Left lung (tissue), 10 donors: ENCODE data around the gene COBL. TPM values are rescaled to one million over a fixed set of nuclear protein-coding genes. Genes with fewer than 3 reads are reported as not detected.

Experiments used
- ATAC-seq: fragments of 200-7000 bp; cut with Tn5 transposase; one replicate; pipeline ENCODE4 v1.9.1; 2020; ENCODE audit warnings: moderate library complexity
- DNase-seq, 4 donors: peaks; one replicate each; pipeline ENCODE4 v3.0.0-alpha.2; 2013 to 2020
- H3K27ac ChIP-seq, 2 donors: fragments of 200-600 bp; sonication (generic) in 1 of 2; one replicate each; pipeline versions ENCODE4 v1.5.0 to v1.8.0; 2020 to 2021
- H3K27me3 ChIP-seq, 2 donors: fragments of 200-600 bp; sonication (generic) in 1 of 2; one replicate each; pipeline versions ENCODE4 v1.5.0 to v1.8.0; 2020 to 2021
- H3K36me3 ChIP-seq, 2 donors: fragments of 200-600 bp; sonication (generic) in 1 of 2; one replicate each; pipeline versions ENCODE4 v1.5.0 to v1.8.0; 2020 to 2021
- H3K4me1 ChIP-seq, 2 donors: fragments of 200-600 bp; one replicate each; pipeline ENCODE4 v1.8.0; 2021
- H3K4me3 ChIP-seq, 2 donors: fragments of 200-600 bp; sonication (generic) in 1 of 2; one replicate each; pipeline versions ENCODE4 v1.5.0 to v1.8.0; 2020 to 2021; ENCODE audit warnings: mild to moderate bottlenecking in 1 of 2
- H3K9me3 ChIP-seq, 2 donors: fragments of 200-600 bp; sonication (generic) in 1 of 2; one replicate each; pipeline versions ENCODE4 v1.5.0 to v1.8.0; 2020 to 2021
- intact Hi-C, 2 donors: fragments of 100-400 bp; cut with DNase I; formaldehyde crosslinking; loops; one replicate each; pipeline versions ENCODE4 v1.11.2 to v1.14.2; 2022
- polyA plus RNA-seq, 6 donors: library from polyadenylated mRNA; unstranded; fragments of 120-200 nt; gene quantifications; one replicate each; pipeline ENCODE4 v1.2.1, GENCODE V29; 2013; ENCODE audit not compliant: insufficient read length in 6 of 6
- total RNA-seq, 2 donors: library from RNA; stranded (reverse); fragmentation: NEBNext Ultra II Directional; extraction: Animal tissue kit (Norgen Biotek cat#: 25700); gene quantifications; one replicate each; pipeline ENCODE4 v1.2.1, GENCODE V29; 2021
- TF ChIP-seq, protein P1 (sequence below), 2 donors: fragments of 200-600 bp; sonication (generic) in 1 of 2; IDR thresholded peaks; one replicate each; pipeline versions ENCODE4 v1.5.0 to v1.8.0; 2021; ENCODE audit warnings: antibody characterized with exemption in 2 of 2
- donor health status: DM: no; HTN: yes; CAD: no.
- donor health status: DM: no; HTN: no; CAD: no.

COBL gene
- total and polyA plus RNA-seq, 8 donors: 3.6 to 36.1 (median 6.4) TPM

GRCh38 chr7:51240868-51241267 is 75.7 kb downstream of the COBL start:
- no peak for DNase-seq
- no peaks in the 10 kb centered on the region for H3K27me3 ChIP-seq
- no peaks in the 10 kb centered on the region for H3K36me3 ChIP-seq
- no peak overlapping the region for H3K4me3 ChIP-seq
- no peak for ATAC-seq
- H3K27ac ChIP-seq: no peak overlapping the region
- TF ChIP-seq, protein P1, sequence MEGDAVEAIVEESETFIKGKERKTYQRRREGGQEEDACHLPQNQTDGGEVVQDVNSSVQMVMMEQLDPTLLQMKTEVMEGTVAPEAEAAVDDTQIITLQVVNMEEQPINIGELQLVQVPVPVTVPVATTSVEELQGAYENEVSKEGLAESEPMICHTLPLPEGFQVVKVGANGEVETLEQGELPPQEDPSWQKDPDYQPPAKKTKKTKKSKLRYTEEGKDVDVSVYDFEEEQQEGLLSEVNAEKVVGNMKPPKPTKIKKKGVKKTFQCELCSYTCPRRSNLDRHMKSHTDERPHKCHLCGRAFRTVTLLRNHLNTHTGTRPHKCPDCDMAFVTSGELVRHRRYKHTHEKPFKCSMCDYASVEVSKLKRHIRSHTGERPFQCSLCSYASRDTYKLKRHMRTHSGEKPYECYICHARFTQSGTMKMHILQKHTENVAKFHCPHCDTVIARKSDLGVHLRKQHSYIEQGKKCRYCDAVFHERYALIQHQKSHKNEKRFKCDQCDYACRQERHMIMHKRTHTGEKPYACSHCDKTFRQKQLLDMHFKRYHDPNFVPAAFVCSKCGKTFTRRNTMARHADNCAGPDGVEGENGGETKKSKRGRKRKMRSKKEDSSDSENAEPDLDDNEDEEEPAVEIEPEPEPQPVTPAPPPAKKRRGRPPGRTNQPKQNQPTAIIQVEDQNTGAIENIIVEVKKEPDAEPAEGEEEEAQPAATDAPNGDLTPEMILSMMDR (IDR thresholded peaks at IDR 0.05): no peak
- no peaks in the 10 kb centered on the region for H3K4me1 ChIP-seq
- intact Hi-C loops: no loop called here
- H3K9me3 ChIP-seq: no peaks in the 10 kb centered on the region

DNA sequence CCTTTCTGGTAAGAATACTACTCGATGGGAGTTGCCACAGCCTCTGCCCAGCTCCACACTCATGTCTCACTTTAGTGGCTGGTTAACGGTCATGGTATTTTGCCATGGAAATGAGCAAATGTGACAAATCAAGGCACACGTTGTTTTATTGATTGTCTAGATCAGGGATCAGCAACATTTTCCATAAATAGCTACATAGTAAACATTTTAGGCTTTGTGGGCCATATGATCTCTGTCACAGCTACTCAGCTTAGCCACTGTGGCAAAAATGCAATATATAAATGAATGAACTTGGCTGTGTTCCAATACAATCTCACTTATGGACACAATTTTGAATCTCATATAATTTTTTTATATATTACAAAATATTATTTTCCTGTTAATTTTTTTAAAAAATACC is 76.9 kb downstream of the COBL start:
- ATAC-seq: no peak
- no peaks in the 10 kb centered on the region for H3K9me3 ChIP-seq
- DNase-seq: no peak
- H3K4me3 ChIP-seq: no peak overlapping the region
- intact Hi-C loops: no loop called here
- no peaks in the 10 kb centered on the region for H3K27me3 ChIP-seq
- no peak overlapping the region for H3K27ac ChIP-seq
- H3K36me3 ChIP-seq: no peaks in the 10 kb centered on the region
- TF ChIP-seq, protein P1 (IDR thresholded peaks at IDR 0.05): no peak
- no peaks in the 10 kb centered on the region for H3K4me1 ChIP-seq

GRCh38 chr7:51238981-51239495 is 77.6 kb downstream of the COBL start:
- Histone ChIP-seq H3K4me1 (no peaks in the 10 kb centered on the region), H3K36me3 (no peaks in the 10 kb centered on the region)

DNA sequence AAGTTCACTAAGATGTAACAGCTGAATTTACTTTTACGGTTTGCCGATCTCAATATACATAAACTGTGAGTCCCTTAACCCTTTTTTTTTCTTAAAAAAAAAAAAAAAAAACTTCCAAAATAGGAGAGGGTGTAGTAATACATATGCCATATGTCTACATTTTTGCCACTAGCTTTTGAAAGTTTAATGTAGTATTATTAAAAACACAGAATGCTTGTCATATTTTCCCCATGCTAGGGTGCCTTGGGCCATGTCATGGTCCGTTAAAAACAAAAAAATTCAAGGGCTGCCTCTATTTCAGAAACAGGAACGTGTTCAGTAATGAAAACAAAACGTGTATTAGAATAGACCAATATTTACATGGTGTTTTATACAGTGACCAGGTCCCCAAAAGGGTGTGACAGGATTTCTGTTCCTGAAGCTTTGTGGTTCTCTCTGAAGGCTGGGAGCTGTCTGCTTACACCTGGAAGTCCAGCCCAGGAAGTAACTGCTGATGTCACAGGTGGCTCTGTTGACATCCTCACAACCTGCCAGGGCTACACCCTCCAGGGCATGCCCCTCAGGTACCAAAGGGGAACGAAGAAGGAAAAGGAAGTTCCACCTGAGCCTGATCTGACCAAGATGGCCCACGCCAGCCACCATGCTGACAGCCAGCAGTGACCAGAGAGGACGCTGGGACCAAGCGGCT is 79.0 kb downstream of the COBL start:
- DNase-seq (peak in 2 of 4 donors; percentile 32 to 39), ATAC-seq (no peak)
- Histone ChIP-seq H3K4me3 (no peak overlapping the region), H3K27me3 (no peaks in the 10 kb centered on the region), H3K36me3 (no peaks in the 10 kb centered on the region), H3K4me1 (no peaks in the 10 kb centered on the region), H3K27ac (no peak overlapping the region), H3K9me3 (no peaks in the 10 kb centered on the region)
- TF ChIP-seq, protein P1 (IDR thresholded peaks at IDR 0.05): no peak
- intact Hi-C loops: no loop called here

More at GRCh38 chr7:51238981-51239495, 77.6 kb downstream of the COBL start:
- ATAC-seq (no peak), DNase-seq (no peak)
- intact Hi-C loops: no loop called here
- Histone ChIP-seq H3K9me3 (no peaks in the 10 kb centered on the region), H3K27ac (no peak overlapping the region), H3K27me3 (no peaks in the 10 kb centered on the region), H3K4me3 (no peak overlapping the region)
- TF ChIP-seq, protein P1 (IDR thresholded peaks at IDR 0.05): no peak

DNA sequence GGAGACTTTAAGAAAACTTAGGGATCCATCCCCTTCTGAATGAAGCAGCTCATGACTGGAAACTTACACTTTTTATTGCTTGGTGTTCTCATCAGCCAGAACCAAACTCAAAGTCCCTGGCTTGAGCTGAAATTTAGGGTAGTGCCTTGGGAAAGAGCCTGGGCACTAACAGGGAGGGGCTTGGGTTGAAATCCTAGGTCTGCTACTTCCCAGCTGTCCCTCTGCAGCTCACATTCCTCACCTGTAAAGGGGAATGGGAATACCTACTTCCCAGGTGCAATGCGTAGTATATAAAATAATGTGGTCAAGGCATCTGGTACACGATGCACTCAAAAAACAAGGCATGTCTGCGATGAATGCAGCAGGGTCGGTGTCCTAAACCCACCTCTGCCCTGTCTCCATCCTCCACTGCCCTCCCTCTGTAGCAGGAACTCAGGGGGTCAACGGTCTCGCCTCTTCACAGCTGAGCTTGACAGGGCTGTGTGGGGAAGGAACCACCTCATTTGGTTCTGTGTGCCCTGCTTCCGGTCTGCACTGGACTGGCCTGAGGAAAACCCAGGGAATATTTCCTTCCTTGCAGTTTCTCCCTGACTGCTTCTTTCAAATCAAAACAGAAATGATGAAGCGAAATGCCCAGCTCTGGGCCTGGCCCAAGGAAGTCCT is 80.0 kb downstream of the COBL start:
- Histone ChIP-seq H3K27ac (no peak overlapping the region), H3K4me1 (no peaks in the 10 kb centered on the region), H3K27me3 (no peaks in the 10 kb centered on the region), H3K36me3 (no peaks in the 10 kb centered on the region), H3K9me3 (no peaks in the 10 kb centered on the region), H3K4me3 (no peak overlapping the region)
- TF ChIP-seq, protein P1 (IDR thresholded peaks at IDR 0.05): no peak
- no peak for DNase-seq
- intact Hi-C loops: no loop called here
- no peak for ATAC-seq
